Astrocyte (in vitro differentiated cells and primary cell): ENCODE results near the gene CCDC57. TPM values are rescaled to one million over a fixed set of nuclear protein-coding genes. Genes with fewer than 3 reads are reported as not detected.

Experiments
- DNase-seq: peaks from one replicate; pipeline ENCODE4 v3.0.0-alpha.2; 2010; ENCODE audit warnings: low read depth
- FAIRE-seq: peaks from 2 replicates; lab custom pipeline; 2011; peaks lifted over from hg19 to GRCh38; lab: Jason Lieb, UNC
- H2AFZ ChIP-seq: 2 replicates; pipeline ENCODE4 v1.6.0; 2012; ENCODE audit warnings: low read depth, low read length, inconsistent platforms
- H3K27ac ChIP-seq: 2 replicates; pipeline ENCODE4 v1.5.1; 2011; ENCODE audit warnings: low read depth, low read length, inconsistent platforms
- H3K27me3 ChIP-seq: 2 replicates; pipeline ENCODE4 v1.6.0; 2011; ENCODE audit warnings: low read length, inconsistent platforms; ENCODE audit not compliant: insufficient read depth
- H3K36me3 ChIP-seq: 2 replicates; pipeline ENCODE4 v1.5.1; 2011; ENCODE audit warnings: low read length, inconsistent platforms; ENCODE audit not compliant: insufficient read depth
- H3K4me1 ChIP-seq: 2 replicates; pipeline ENCODE4 v1.5.1; 2011; ENCODE audit warnings: low read length, inconsistent platforms; ENCODE audit not compliant: insufficient read depth
- H3K4me2 ChIP-seq: 2 replicates; pipeline ENCODE4 v1.6.0; 2012; ENCODE audit warnings: low read length, inconsistent platforms
- H3K4me3 ChIP-seq: 2 replicates; pipeline ENCODE4 v1.5.1; 2011; ENCODE audit warnings: low read depth, mild to moderate bottlenecking, low read length, inconsistent platforms; ENCODE audit not compliant: insufficient read depth
- H3K79me2 ChIP-seq: 2 replicates; pipeline ENCODE4 v1.6.0; 2012; ENCODE audit warnings: mild to moderate bottlenecking, low read length, inconsistent platforms; ENCODE audit not compliant: insufficient read depth
- H3K9ac ChIP-seq: 2 replicates; pipeline ENCODE4 v1.6.0; 2012; ENCODE audit warnings: mild to moderate bottlenecking, low read length, inconsistent platforms
- H3K9me3 ChIP-seq: 2 replicates; pipeline ENCODE4 v1.5.1; 2012; ENCODE audit warnings: low read depth, mild to moderate bottlenecking, low read length, inconsistent platforms; ENCODE audit not compliant: insufficient read depth
- H4K20me1 ChIP-seq: 2 replicates; pipeline ENCODE4 v1.6.0; 2012; ENCODE audit warnings: low read length, inconsistent platforms; ENCODE audit not compliant: insufficient read depth
- H3K27ac Mint-ChIP-seq: one replicate; pipeline ENCODE4 v1.8.0; 2021; ENCODE audit warnings: mild to moderate bottlenecking, mixed read lengths; ENCODE audit not compliant: unreplicated experiment
- H3K27me3 Mint-ChIP-seq: one replicate; pipeline ENCODE4 v1.8.0; 2021; ENCODE audit warnings: low read depth, mixed read lengths; ENCODE audit not compliant: unreplicated experiment
- H3K36me3 Mint-ChIP-seq: one replicate; pipeline ENCODE4 v1.8.0; 2021; ENCODE audit warnings: low read depth, mixed read lengths; ENCODE audit not compliant: unreplicated experiment
- H3K4me1 Mint-ChIP-seq: one replicate; pipeline ENCODE4 v1.8.0; 2021; ENCODE audit warnings: low read depth, mixed read lengths; ENCODE audit not compliant: unreplicated experiment
- H3K4me3 Mint-ChIP-seq: one replicate; pipeline ENCODE4 v1.8.0; 2021; ENCODE audit warnings: mild to moderate bottlenecking, moderate library complexity, mixed read lengths; ENCODE audit not compliant: unreplicated experiment
- H3K9me3 Mint-ChIP-seq: one replicate; pipeline ENCODE4 v1.8.0; 2021; ENCODE audit warnings: mild to moderate bottlenecking, mixed read lengths; ENCODE audit not compliant: unreplicated experiment
- CTCF ChIP-seq: IDR thresholded peaks from 2 replicates; pipeline ENCODE4 v1.5.1; 2011; ENCODE audit warnings: low read depth, mild to moderate bottlenecking, inconsistent platforms, low read length, moderate library complexity; ENCODE audit not compliant: insufficient read depth
- EZH2 ChIP-seq: IDR thresholded peaks from 2 replicates; pipeline ENCODE4 v1.6.1; 2012; ENCODE audit warnings: mild to moderate bottlenecking, low read length, inconsistent platforms; ENCODE audit not compliant: insufficient read depth
- total RNA-seq: library from RNA; stranded (reverse); gene quantifications from 2 replicates; pipeline ENCODE4 v1.2.1, GENCODE V29; 2021

CCDC57 gene
- total RNA-seq, 1 donor from 2014 or later = 20.4 TPM

- H2AFZ ChIP-seq = no peak overlapping the region
- H3K4me1 ChIP-seq = no peaks in the 10 kb centered on the region
- no peak overlapping the region for H3K27ac Mint-ChIP-seq
- H3K4me3 ChIP-seq = no peak overlapping the region
- no peak for DNase-seq
- no peak overlapping the region for H3K9ac ChIP-seq
- no peak overlapping the region for H3K4me3 Mint-ChIP-seq
- FAIRE-seq = no peak
- H3K79me2 ChIP-seq = no peaks in the 10 kb centered on the region
- no peaks in the 10 kb centered on the region for H3K9me3 ChIP-seq
- H3K9me3 Mint-ChIP-seq = no peaks in the 10 kb centered on the region
- H3K4me1 Mint-ChIP-seq = peaks cover 14% of the 10 kb centered on the region
- peaks cover 12% of the 10 kb centered on the region for H4K20me1 ChIP-seq
- no peaks in the 10 kb centered on the region for H3K27me3 ChIP-seq
- no peak overlapping the region for H3K4me2 ChIP-seq
- no peak overlapping the region for H3K27ac ChIP-seq
- no peak for TF ChIP-seq CTCF
- no peak for TF ChIP-seq EZH2
- no peaks in the 10 kb centered on the region for H3K27me3 Mint-ChIP-seq
- peaks cover 14% of the 10 kb centered on the region for H3K36me3 Mint-ChIP-seq
- no peaks in the 10 kb centered on the region for H3K36me3 ChIP-seq
These were observed 97.8 kb downstream of the CCDC57 start for GRCh38 chr17:82114872-82115271.

GRCh38 chr17:82114447-82114846 lies 98.2 kb downstream of the CCDC57 start:
- TF ChIP-seq CTCF (no peak), EZH2 (no peak)
- no peaks in the 10 kb centered on the region for H3K27me3 ChIP-seq
- DNase-seq (no peak), FAIRE-seq (no peak)
- H3K4me2 ChIP-seq = no peak overlapping the region
- H3K79me2 ChIP-seq = no peaks in the 10 kb centered on the region
- H3K4me1 Mint-ChIP-seq = peaks cover 14% of the 10 kb centered on the region
- no peaks in the 10 kb centered on the region for H3K9me3 ChIP-seq
- peaks cover 12% of the 10 kb centered on the region for H4K20me1 ChIP-seq
- no peak overlapping the region for H3K4me3 ChIP-seq
- H3K36me3 Mint-ChIP-seq = peaks cover 14% of the 10 kb centered on the region
- no peak overlapping the region for H3K27ac Mint-ChIP-seq
- H3K4me1 ChIP-seq = no peaks in the 10 kb centered on the region
- H3K36me3 ChIP-seq = no peaks in the 10 kb centered on the region
- H3K4me3 Mint-ChIP-seq = no peak overlapping the region
- H3K27ac ChIP-seq = no peak overlapping the region
- H3K9ac ChIP-seq = no peak overlapping the region
- no peak overlapping the region for H2AFZ ChIP-seq
- H3K27me3 Mint-ChIP-seq = no peaks in the 10 kb centered on the region
- H3K9me3 Mint-ChIP-seq = no peaks in the 10 kb centered on the region

- H3K9me3 Mint-ChIP-seq = no peaks in the 10 kb centered on the region
- no peak for TF ChIP-seq CTCF
- TF ChIP-seq EZH2 = no peak
- H3K4me2 ChIP-seq = no peak overlapping the region
- no peak for FAIRE-seq
- H3K36me3 Mint-ChIP-seq = peaks cover 14% of the 10 kb centered on the region
- no peak for DNase-seq
- no peaks in the 10 kb centered on the region for H3K4me1 ChIP-seq
- H3K9me3 ChIP-seq = no peaks in the 10 kb centered on the region
- no peaks in the 10 kb centered on the region for H3K27me3 Mint-ChIP-seq
- peaks cover 12% of the 10 kb centered on the region for H4K20me1 ChIP-seq
- no peaks in the 10 kb centered on the region for H3K36me3 ChIP-seq
- H3K9ac ChIP-seq = no peak overlapping the region
- H3K4me1 Mint-ChIP-seq = peaks cover 10% of the 10 kb centered on the region
- H3K27me3 ChIP-seq = no peaks in the 10 kb centered on the region
- H3K4me3 Mint-ChIP-seq = no peak overlapping the region
- H3K4me3 ChIP-seq = no peak overlapping the region
- peak overlapping the region; percentile 12 for H3K27ac Mint-ChIP-seq
- H2AFZ ChIP-seq = no peak overlapping the region
- H3K79me2 ChIP-seq = no peaks in the 10 kb centered on the region
- H3K27ac ChIP-seq = no peak overlapping the region
These were observed 98.7 kb downstream of the CCDC57 start for GRCh38 chr17:82113941-82114340.
